ENCODE results near the gene LGI4. TPM values are rescaled to one million over a fixed set of nuclear protein-coding genes. Genes with fewer than 3 reads are reported as not detected.

Gene LGI4
- total RNA-seq, 1 experiment from 2014 or later: 3.2 TPM

DNA sequence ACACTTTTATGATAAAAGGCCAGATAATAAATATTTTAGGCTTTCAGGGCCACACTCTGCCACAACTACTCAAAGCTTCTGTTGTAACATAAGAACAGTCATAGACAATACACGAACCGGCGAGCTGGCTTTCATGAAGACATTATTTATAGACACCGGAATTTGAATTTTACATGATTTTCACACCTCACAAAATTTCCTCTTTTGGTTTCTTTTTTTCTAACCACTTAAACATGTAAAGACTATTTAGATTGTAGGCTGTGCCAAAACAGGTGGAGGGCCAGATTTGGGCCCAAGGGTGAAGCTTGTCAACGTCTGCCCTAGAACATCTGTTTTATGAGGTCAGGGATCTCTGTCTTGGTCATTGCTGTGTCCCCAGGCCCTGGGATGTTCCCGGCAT, 48.9 kb downstream of the LGI4 start:
- H3K27ac Mint-ChIP-seq: peak overlapping the region in 2 of 3 experiments; percentile 7 to 66; a peak in 1 of 7 replicates
- TF ChIP-seq, protein P1, sequence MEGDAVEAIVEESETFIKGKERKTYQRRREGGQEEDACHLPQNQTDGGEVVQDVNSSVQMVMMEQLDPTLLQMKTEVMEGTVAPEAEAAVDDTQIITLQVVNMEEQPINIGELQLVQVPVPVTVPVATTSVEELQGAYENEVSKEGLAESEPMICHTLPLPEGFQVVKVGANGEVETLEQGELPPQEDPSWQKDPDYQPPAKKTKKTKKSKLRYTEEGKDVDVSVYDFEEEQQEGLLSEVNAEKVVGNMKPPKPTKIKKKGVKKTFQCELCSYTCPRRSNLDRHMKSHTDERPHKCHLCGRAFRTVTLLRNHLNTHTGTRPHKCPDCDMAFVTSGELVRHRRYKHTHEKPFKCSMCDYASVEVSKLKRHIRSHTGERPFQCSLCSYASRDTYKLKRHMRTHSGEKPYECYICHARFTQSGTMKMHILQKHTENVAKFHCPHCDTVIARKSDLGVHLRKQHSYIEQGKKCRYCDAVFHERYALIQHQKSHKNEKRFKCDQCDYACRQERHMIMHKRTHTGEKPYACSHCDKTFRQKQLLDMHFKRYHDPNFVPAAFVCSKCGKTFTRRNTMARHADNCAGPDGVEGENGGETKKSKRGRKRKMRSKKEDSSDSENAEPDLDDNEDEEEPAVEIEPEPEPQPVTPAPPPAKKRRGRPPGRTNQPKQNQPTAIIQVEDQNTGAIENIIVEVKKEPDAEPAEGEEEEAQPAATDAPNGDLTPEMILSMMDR (conservative IDR thresholded peaks at IDR 0.05): no peak
- H2BK15ac ChIP-seq (ENCODE audit: low read depth, low read length): no peak overlapping the region
- H3K4me1 ChIP-seq (ENCODE audit: insufficient read depth, low read length): no peaks in the 10 kb centered on the region; the same call in 1 of the 2 replicates
- no peak overlapping the region for H4K8ac ChIP-seq (replicated peaks; ENCODE audit: insufficient read length, low read depth, low read length)
- H3K27ac ChIP-seq (ENCODE audit: insufficient read length, low read depth, low read length): no peak overlapping the region
- H2BK5ac ChIP-seq (ENCODE audit: insufficient read length, low read length): no peak overlapping the region
- peaks cover 2% of the 10 kb centered on the region for H4K20me1 ChIP-seq (ENCODE audit: control insufficient read depth, insufficient read depth, insufficient read length)
- H3K18ac ChIP-seq (ENCODE audit: insufficient read length, low read depth, low read length): no peak overlapping the region
- H3K14ac ChIP-seq (ENCODE audit: insufficient read depth, low read length): no peak overlapping the region
- no peaks in the 10 kb centered on the region for H3K79me1 ChIP-seq (ENCODE audit: insufficient read depth, low read depth, low read length, poor library complexity, severe bottlenecking)
- no peak overlapping the region for H3K4me2 ChIP-seq (ENCODE audit: insufficient read depth, insufficient read length, low read length)
- no peak overlapping the region for H4K5ac ChIP-seq (ENCODE audit: insufficient read length, low read depth, low read length)
- no peak overlapping the region for H3K23ac ChIP-seq (ENCODE audit: insufficient read length, low read depth, low read length)
- no peak for DNase-seq
- 0 out of 7 replicates have a peak, but pooled peaks cover 0 to 4% (median 0%) of the 10 kb centered on the region in 3 experiments for H3K36me3 Mint-ChIP-seq (ENCODE audit: insufficient read depth in 1 of 3, low read depth in 3 of 3)
- peaks cover 9 to 18% of the 10 kb centered on the region in 2 experiments for H3K4me1 Mint-ChIP-seq
- H2BK12ac ChIP-seq (ENCODE audit: insufficient read length, low read depth, low read length): no peak overlapping the region
- no peak overlapping the region for H4K91ac ChIP-seq (ENCODE audit: insufficient read length, low read depth, low read length)
- H3K79me2 ChIP-seq (ENCODE audit: insufficient read depth, low read length): no peaks in the 10 kb centered on the region
- WGBS (ENCODE audit: extremely low coverage, insufficient read length, low lambda C conversion rate): no CpG with 5 or more reads among the region's 6 CpGs
- H3K9me3 ChIP-seq (ENCODE audit: control insufficient read depth, low read depth, low read length): no peaks in the 10 kb centered on the region
- no peak overlapping the region for H2BK120ac ChIP-seq (ENCODE audit: low read depth, low read length, poor library complexity, severe bottlenecking)
- H3K9ac ChIP-seq (ENCODE audit: extremely low read depth, insufficient read length, low read length): no peak overlapping the region
- H2AFZ ChIP-seq (ENCODE audit: low read length): no peak overlapping the region
- H3K4ac ChIP-seq (ENCODE audit: low read depth, low read length): no peak overlapping the region
- no peak overlapping the region for H2AK5ac ChIP-seq (ENCODE audit: insufficient read length, low read length)
- no peaks in the 10 kb centered on the region for H3K23me2 ChIP-seq (ENCODE audit: insufficient read length, low read depth, low read length, poor library complexity, severe bottlenecking)
- peaks cover 0 to 3% of the 10 kb centered on the region in 2 experiments; a peak in 4 of 5 replicates for H3K9me3 Mint-ChIP-seq
- H3K56ac ChIP-seq (ENCODE audit: insufficient read length, low read depth, low read length): no peak overlapping the region
- no peak overlapping the region for H2BK20ac ChIP-seq (ENCODE audit: low read depth, low read length, poor library complexity, severe bottlenecking)
- H3T11ph ChIP-seq (ENCODE audit: low read length): no peak overlapping the region
- H3K27me3 ChIP-seq (ENCODE audit: insufficient read depth, low read length): no peaks in the 10 kb centered on the region
- H3K4me3 Mint-ChIP-seq: no peak overlapping the region
- H3K27me3 Mint-ChIP-seq (ENCODE audit: low read depth): peaks cover 3% of the 10 kb centered on the region; the same call in 1 of the 2 replicates
